ENCODE data around the gene MAPK12. TPM values are rescaled to one million over a fixed set of nuclear protein-coding genes. Genes with fewer than 3 reads are reported as not detected.

Gene MAPK12
- total RNA-seq, 1 donor from 2014 or later, result 74.8 TPM

DNA sequence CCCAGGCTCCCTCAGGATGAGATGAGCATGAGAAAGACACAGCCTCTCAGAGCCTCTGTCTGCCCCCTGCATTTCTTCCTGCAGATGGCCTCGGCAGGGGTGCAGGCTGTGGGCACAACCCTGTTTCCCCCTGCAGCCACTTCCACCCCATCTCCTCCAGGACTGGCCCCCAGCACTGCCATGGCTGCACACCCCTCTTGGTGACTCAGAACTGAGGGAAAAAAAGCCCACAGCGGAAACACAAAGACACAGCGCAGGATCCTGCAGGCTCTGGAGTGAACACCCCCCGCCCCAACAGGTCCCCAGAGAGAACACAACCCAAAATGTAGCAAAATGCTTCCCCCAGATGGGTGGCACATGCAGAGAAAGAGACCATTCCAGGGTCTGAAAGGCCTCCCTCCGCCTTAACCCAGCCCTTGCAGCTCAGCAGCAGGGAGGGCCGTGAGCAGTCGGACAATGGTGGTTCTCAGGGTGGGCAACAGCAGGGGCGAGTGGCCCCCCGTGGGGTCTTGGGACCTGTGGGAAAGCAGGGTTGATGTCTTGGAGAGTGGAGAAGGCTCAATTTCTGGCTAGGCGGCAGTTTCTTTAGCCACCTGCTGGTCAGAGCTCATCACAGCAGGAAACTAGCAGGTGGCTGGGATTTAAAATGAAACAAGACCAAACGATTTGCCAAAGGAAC, 24.6 kb downstream of the MAPK12 start:
- DNase-seq (ENCODE audit: extremely low read depth, low read depth, low spot score), result no peak

DNA sequence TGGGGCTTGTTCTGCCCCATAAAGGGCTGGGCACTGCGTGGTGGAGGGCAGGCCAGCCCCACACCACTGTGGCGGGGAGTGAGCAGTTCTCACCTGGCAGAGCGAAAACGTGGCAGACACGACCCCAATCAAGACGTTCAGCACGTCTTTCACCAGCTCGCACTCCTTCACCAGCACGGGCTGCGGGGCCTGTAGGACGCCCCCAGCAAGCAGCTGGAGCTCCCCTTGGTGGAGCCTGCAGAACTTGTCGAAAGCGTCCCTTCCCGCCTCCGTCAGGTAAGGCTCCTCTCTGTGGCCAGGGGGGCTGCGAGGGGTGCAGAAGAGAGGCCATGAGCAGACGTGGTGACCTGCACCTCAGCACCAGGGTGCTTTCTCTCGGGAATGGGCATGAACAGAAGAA, 28.3 kb downstream of the MAPK12 start:
- no peak for DNase-seq (ENCODE audit: extremely low read depth, low read depth, low spot score)

DNA sequence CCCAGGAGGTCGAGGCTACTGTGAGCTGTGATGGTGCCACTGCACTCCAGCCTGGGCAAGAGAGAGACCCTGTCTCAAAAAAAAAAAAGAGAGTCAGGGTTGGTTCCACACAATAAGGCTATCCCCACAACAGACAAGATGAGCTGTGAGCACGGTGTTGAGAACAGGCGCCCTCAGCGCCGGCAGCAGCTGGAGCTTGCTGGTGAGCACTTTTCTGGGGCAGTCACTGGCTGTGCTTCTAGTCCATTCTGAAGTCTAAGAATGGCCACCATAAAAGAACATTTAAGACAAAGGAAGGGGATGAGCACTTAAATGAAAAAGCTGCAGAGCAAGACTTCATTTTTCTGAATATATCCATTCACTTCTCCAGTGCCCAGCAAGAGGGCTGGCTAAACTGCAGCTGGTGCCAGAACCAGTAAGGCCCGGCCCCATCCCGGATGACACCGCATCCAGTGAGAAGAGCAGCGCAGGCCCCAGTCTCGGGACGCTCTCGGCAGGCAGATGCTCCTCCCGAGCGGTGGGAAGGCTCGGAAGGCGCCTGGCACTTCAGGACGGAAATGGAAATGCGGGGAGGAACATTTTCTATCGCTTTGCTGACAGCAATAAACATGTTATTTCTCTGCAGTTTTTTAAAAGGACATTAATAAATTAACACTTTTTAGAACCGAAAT, 28.9 kb downstream of the MAPK12 start:
- DNase-seq (ENCODE audit: extremely low read depth, low read depth, low spot score), result no peak

DNA sequence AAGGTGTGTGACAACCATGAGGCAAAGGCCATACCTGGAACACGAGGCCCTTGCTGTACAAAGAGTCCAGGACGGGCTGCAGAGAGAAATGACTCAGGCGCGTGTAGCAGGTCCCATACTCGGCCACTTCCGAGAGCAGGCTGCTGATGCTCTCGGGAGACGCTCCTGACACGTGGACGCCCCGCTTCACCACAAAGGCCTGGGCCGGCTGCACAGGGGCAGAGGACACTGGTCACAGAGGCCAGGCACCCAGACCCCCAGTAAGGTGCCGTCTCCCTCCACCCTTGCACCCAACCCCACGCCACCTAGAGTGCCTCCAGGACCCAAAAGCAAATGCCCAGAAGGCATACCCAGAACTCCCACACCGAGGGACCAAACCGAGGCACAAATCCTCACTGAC, 32.1 kb downstream of the MAPK12 start:
- DNase-seq (ENCODE audit: extremely low read depth, low read depth, low spot score), result no peak

DNA sequence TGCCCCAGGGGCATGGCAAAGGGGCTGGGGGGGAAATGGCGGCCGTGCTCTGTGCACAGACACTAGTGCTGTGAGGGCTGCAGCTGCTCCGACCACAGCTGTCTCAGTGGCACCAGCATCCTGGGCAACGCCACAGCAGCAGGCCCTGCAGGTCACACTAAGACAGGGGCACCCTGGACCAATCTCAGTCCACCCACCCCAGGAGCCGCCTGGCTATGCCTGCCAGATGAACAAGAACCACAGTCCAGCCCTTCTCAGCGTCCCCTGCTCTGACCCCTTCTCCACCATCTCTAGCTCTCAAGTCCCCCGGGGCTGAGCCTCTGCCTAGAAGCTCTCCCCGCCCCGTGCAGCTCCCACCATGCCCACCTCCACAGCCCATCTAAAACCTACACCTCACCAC, 33.1 kb downstream of the MAPK12 start:
- DNase-seq (ENCODE audit: extremely low read depth, low read depth, low spot score), result no peak

DNA sequence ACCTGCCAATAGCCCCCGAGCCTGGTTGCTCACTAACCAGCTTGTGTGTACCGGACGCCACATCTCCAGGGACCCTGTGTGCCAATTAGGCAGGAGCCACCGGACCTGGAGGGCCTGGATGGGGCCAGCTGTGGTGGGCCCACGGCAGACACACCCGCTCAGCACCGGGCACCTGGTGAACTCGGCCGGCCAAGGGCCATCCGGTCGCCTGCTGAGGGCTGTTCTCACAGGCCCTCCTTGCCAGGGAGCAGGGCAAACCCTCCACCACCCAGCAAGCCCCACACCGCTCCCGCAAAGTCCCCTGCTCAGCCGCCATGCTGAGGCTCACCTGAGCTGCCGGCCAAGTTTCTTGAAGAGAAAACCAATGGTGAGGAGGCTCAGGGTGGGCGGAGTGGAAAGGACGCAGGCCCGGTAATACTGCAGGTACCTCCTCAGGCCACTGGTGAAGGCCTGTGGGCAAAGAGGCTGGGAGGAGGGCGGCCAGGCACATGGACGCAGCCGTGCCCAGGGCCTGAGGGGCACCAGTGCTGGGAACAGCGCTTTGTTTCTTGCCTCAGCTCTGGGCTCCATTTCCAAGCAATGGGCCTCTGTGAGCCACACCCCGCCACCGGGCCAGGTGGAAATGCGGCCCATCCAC, 33.8 kb downstream of the MAPK12 start:
- DNase-seq (ENCODE audit: extremely low read depth, low read depth, low spot score), result no peak

DNA sequence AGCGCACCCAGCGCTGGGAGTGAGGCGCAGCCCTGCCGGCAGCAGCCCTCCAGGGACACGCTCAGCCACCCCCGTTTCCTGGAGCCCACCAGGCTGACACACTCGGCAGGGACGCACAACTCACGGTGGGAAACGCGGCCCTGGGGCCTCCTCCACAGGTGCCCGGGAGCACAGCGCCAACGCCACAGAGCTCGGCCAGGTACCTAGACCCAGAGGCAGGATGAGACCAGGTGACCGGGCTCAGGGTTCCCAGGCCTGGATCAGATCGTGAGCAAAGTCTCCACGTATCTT, 34.7 kb downstream of the MAPK12 start:
- no peak for DNase-seq (ENCODE audit: extremely low read depth, low read depth, low spot score)

DNA sequence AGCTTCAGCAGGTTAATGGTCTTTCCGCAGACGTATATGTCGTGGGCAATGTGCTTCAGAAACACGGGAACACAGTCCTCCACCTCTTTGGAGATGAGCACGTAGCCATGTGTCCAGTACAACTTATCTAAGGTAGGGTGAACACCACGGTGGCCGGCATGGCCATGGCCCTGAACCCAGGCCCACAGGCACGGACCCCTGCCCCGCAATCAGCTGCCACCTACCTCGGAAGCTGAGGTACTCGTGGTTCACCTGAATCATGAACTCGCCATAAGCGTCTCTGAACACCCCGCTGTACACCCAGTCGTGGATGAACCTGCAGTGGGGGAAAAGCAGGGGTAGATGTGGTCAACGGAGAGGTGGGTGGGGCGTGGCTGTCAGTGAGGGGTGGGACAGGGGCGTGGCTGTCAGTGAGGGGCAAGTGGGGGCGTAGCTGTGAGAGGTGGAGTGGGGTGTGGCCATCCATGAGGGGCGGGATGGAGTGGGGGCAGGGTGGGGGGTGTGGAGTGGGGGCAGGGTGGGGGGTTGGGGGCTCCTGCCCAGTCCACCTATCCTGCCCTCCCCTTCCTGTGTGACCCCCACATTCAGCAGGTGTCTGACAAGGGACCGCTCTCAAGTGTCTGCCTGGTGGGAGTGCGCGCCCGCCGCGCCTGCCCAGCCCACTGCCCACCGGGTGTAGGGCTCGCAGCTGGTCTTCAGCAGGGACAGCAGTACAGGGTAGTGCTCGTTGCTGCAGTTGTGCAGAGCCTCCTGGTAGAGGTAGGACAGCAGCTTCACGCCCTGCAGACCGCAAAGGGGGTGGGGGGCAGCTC, 35.2 kb downstream of the MAPK12 start:
- DNase-seq (ENCODE audit: extremely low read depth, low read depth, low spot score), result no peak

DNA sequence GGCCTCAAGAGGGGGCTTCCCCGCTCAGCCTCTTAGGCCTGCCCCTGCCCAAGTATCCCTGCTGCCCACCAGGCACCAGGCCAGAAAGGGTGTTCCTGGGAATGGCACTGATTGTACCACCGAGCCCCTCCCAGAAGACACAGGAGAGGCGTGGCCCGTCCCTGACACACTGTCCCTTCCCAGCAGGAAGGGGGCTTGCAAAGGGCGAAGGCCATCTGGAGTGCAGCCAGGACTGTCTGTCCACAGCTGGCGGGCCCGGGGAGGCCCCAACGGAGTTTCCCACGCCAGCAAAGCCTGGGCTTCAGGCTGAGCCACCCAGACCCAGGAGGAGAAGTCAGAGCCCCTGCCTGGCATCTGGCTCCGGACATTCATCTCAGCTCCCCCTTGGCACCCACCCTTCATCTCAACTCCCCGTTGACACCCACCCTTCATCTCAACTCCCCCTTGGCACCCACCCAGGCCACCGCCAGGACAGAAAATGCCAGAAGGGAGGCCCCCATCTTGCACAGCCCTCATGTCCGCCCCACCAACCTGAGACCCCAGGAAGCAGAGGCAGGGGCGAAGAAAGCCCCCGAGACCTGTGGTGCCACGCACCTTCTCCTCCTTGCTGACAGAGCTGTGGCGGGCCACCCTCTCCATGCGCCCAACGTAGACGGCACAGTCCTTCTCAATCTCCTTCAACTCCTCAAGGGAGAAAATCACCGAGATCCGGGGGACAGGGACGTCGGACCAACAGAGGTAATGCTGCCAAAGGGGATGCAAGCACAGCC, 36.1 kb downstream of the MAPK12 start:
- no peak for DNase-seq (ENCODE audit: extremely low read depth, low read depth, low spot score)

DNA sequence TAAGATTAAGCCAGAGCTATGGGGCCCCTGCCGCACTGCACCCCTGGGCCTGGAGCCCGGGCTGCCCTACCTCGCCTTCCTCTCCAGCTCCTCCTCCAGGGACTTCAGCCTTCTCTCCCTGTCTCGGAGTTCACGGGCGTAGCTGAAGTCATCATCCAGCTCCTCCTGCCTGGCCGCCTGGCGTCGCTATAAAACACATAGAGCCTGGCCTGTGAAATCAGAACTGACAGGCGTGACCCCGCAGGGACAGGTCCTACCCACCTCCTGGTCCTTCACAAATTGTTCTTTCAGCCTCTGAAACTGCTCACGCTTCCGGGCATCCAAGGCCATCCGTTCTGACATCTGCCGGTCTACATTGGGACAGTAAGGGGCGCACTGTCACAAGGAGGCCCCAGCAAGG, 37.4 kb downstream of the MAPK12 start:
- no peak for DNase-seq (ENCODE audit: extremely low read depth, low read depth, low spot score)

DNA sequence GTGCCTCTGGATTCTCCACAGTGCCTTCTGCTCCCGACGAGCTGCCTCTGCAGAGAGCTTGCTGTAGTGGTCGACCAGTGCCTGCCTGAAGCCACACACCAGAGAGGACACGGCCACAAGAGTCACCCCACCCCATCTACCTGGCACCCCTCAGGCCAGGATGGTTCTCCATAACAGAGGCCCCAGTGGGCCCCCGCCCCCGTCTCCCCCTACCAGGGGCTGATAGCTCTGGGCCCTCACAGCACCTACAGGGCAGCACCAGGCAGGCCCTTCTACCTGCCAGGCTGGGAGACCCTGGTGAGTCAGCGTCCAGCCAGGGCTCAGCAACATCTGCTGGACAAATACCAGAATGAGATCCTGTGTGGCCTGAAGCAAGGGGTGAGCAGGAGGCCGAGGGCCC, 39.0 kb downstream of the MAPK12 start:
- no peak for DNase-seq (ENCODE audit: extremely low read depth, low read depth, low spot score)

DNA sequence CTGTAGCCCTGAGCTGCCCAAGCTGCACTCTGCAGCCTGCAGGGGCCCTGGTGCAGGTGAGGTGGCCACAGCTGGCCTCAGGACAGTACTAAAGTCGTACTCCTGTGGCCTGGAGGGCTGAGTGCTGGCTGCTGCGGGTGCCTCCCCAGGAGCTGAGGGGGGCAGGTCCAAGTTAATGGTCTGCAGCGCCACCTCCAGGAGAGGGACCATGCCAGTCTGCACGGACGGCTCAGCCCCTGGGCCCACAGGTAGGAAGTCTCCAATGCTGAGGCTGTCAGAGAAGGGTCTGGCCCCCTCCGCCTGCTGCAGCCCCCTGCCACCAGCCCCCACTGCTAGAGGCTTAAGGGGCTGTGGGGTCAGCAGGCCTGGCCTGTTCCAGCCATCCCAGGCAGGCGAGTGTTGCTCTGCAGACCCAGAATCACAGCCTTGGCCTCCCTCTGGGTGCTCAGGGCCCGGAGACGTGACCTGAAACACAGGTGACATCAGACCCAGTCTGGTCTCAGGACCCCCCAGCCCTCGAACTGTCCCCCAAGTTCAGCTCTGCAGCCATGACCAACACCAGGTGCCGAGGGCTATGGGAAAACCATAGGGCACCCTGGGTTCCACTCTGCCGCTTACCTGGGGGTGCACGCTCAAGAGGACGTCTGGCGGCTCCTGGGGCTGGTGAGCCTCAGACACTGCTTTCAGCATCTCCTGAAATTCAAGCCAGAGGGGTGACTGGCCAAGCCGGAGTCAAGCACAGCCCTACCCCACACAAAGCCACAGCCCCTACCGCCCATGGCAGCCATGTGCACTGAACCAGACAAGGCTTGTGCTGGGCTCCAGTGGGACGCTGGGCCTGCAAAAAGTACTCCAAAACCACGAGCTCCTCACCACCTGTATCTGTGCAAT, 39.8 kb downstream of the MAPK12 start:
- no peak for DNase-seq (ENCODE audit: extremely low read depth, low read depth, low spot score)

DNA sequence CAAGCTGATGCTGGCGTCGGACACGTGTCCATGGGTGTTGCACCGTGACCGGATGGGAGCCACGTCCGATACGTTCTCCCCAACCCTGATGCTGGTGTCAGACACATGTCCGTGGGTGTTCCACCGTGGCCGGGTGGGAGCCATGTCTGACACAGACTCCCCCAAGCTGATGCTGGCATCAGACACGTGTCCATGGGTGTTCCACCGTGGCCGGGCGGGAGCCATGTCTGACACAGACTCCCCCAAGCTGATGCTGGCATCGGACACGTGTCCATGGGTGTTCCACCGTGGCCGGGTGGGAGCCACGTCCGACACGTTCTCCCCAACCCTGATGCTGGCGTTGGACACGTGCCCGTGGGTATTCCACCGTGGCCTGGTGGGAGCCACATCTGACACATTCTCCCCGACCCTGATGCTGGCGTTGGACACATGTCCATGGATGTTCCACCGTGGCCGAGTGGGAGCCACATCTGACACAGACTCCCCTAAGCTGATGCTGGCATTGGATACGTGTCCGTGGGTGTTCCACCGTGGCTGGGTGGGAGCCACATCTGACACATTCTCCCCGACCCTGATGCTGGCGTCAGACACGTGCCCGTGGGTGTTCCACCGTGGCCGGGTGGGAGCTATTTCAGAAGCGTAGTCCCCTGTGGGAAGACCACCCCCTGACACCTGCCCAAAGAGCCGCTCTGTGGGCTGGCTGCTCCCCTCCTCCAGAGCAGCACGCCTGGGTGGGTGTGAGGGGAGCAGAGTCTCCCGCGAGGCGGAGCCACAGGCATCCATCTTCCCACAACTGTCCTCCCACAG, 40.7 kb downstream of the MAPK12 start:
- no peak for DNase-seq (ENCODE audit: extremely low read depth, low read depth, low spot score)

DNA sequence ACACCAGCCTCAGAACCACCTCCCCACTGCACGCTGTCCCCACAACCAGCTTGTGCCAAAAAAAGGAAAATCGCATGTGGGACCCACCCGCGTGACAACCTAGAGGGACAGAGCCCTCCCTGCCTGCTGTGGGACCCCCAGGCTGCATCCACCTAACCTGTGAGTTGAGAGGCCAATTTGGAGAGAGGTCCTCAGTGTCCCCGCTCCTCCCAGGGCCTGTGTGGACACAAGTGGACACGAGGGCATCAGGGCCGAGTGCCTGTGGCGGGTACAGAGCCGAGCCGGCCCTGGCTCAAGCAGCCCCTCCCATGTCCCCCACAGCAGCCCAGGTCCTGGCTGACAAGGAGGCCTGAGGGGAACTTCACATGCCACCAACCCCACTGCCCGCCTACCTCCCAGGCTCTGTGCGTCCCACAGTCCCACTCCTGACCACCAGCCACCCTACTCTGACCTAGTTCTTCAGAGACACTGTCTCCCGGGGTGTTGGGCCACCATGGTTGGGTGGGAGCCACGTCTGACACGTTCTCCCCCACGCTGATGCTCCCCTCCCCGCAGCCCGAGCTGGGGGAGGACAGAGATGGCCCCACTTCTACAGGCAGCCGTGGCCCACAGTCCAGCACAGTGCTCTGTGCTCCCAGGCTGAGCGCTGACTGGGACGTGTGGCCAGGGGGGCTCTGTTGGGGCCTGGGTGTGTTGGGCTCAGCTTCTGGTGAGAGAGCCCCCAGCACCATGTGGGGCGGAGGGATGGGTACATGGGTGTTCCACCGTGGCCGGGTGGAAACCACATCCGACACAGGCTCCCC, 41.5 kb downstream of the MAPK12 start:
- no peak for DNase-seq (ENCODE audit: extremely low read depth, low read depth, low spot score)

DNA sequence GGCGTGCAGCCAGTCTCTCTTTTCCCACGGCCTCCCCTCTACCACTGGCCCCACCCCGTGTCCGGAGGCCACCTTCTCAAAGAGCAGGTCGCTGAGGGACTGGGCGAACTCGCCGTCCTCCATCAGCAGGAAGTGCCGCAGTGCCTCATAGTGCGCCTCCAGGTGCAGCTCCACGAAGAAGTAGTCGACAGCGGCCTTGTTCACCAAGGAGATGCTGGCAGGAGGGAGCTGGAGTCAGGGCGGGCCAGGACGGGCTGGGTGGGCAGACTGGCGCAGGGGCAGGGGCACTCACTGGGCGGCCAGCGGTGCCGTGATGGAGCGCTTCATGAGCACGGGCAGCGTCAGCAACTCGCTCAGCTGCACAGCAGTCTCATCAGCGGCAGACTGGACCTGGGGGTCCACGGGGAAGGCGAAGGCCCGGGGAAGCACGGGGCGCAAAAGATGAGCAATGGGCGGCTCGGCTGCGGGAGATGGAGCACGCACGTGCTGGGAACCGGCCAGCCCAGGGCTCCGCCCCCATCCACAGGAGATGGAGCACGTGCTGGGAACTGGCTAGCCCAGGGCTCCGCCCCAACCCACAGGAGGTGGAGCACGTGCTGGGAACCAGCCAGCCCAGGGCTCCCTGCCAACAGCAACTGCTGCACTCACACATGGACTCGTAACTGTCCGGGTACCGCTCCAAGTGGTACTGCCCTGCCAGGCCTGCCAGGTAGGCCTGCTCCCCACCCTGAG, 42.3 kb downstream of the MAPK12 start:
- no peak for DNase-seq (ENCODE audit: extremely low read depth, low read depth, low spot score)

DNA sequence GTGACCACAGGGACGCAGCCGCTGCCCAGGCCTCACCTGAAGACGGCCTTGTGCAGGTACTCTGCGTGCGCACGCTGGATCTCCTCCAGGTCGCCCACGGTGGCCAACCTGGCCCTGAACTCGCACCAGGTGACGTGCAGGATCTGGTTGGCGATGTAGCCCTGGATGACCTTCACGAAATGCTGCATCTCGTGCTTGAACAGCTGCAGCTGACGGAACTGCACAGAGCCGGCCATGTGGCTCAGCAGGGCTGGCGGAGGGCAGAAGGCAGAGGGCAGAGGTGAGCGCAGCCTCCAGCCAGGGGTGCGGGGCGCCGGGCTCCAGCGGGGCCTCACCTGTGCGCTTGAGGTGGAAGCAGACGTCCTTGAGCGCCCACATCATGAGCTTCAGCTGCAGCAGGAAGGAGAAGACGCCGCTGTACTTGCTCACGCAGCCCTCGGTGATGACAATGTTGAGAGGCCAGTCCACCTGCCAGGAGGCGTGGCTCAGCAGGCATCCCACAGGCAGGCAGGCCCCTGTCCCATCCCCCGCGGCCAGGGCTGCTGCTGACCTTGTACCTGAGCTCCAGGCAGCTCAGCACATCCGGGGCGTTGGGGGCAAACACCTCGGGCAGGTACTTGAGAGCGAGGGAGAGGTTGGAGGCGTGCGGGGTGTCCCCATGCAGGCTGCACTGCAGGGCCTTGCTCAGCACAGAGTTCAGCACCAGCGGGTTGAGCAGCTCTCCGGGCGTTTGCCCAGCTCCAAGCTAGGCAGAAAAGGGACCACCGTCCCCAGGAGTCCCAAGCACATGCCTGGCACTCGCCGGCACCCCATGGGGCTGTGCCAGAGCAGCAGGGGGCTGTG, 43.1 kb downstream of the MAPK12 start:
- DNase-seq (ENCODE audit: extremely low read depth, low read depth, low spot score), result no peak
